ENCODE measurements around the gene KDM4C.

The KDM4C gene

GRCh38 chr9:6924149-6924548 lies 166.4 kb downstream of the KDM4C start:
- no peak overlapping the region for H3K4me3 ChIP-seq (ENCODE audit: low read depth, low read length)
- TF ChIP-seq CTCF (IDR thresholded peaks at IDR 0.05; ENCODE audit: insufficient read depth, low read depth, low read length, missing control alignments): no peak
- no peak for DNase-seq (ENCODE audit: low read depth)

GRCh38 chr9:6924988-6925563 lies 167.3 kb downstream of the KDM4C start:
- H3K4me3 ChIP-seq (ENCODE audit: low read depth, low read length): no peak overlapping the region
- no peak for TF ChIP-seq CTCF (IDR thresholded peaks at IDR 0.05; ENCODE audit: insufficient read depth, low read depth, low read length, missing control alignments)
- no peak for DNase-seq (ENCODE audit: low read depth)

- no peak overlapping the region for H3K4me3 ChIP-seq (ENCODE audit: low read depth, low read length)
- DNase-seq (ENCODE audit: low read depth): no peak
- no peak for TF ChIP-seq CTCF (IDR thresholded peaks at IDR 0.05; ENCODE audit: insufficient read depth, low read depth, low read length, missing control alignments)
These were observed 168.1 kb downstream of the KDM4C start for GRCh38 chr9:6925836-6926235.

- no peak for DNase-seq (ENCODE audit: low read depth)
- no peak for TF ChIP-seq CTCF (IDR thresholded peaks at IDR 0.05; ENCODE audit: insufficient read depth, low read depth, low read length, missing control alignments)
- H3K4me3 ChIP-seq (ENCODE audit: low read depth, low read length): no peak overlapping the region
These were observed 168.7 kb downstream of the KDM4C start for GRCh38 chr9:6926436-6926835.

GRCh38 chr9:6927838-6928237 lies 170.1 kb downstream of the KDM4C start:
- H3K4me3 ChIP-seq (ENCODE audit: low read depth, low read length): no peak overlapping the region
- no peak for TF ChIP-seq CTCF (IDR thresholded peaks at IDR 0.05; ENCODE audit: insufficient read depth, low read depth, low read length, missing control alignments)
- DNase-seq (ENCODE audit: low read depth): no peak

- H3K4me3 ChIP-seq (ENCODE audit: low read depth, low read length): no peak overlapping the region
- DNase-seq (ENCODE audit: low read depth): no peak
- TF ChIP-seq CTCF (IDR thresholded peaks at IDR 0.05; ENCODE audit: insufficient read depth, low read depth, low read length, missing control alignments): no peak
These were observed 171.1 kb downstream of the KDM4C start for GRCh38 chr9:6928863-6929262.
